Measurements from ENCODE around the gene PHLDB2. TPM values are rescaled to one million over a fixed set of nuclear protein-coding genes. Genes with fewer than 3 reads are reported as not detected.
A peak's percentile ranks its signal among the peaks of the same experiment; 100 is the strongest.

The PHLDB2 gene
- total and polyA plus RNA-seq, 2 of the 13 experiments (the other 11 are each of a cell fraction or from before 2014, with no cell fraction given): 8.4 to 23.6 TPM

DNA sequence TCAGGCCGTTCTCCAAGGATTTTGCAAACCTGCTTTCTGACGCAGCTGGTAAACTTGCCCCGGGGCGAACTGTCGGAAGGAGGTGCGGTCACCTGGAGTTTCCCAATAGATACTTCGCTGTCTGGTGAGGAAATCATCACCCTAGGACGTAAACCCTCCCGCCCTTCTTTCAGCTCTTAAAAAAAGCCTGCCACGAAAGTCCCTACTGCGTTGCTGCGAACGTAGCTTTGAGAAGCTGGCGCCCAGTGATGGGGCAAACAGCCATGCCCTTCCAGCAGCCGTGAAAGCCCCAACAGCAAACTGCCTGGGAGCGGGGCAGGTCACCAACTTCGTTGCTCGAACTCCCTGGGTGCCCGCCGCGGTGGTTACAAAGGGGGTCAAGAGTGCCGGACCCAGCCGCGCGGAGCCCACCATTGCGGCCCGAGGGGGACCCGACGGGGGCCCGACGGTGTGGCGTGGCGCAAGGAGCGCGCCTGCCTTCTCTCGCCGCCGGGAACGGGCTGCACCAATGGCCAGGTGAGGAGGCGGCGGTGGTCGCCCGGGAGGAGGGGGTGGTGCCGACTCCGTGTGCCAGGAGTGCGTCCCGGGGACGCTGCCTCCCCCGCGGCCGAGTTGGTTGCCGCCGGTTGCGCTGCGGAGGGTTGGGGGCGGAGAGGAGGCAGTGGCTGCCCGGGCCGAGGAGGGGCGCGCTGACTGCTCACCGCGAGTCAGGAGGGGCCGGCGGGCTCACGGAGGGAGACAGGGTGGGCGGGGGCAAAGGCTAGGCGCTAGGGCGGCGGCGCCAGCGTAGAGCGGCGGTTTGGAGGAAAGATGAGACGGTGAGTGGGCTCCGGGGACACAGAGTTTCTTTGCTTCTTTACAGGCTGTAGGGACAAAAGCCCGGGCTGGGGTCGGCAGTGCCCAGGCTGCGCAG lies at the start of gene PHLDB2 (continued):
- TF ChIP-seq ZNF691 (CRISPR knock-in tag; IDR thresholded peaks at IDR 0.05; ENCODE audit: borderline replicate concordance, low read depth): peak; percentile 58; the same call in 1 of the 2 replicates
- TF ChIP-seq, protein P1, sequence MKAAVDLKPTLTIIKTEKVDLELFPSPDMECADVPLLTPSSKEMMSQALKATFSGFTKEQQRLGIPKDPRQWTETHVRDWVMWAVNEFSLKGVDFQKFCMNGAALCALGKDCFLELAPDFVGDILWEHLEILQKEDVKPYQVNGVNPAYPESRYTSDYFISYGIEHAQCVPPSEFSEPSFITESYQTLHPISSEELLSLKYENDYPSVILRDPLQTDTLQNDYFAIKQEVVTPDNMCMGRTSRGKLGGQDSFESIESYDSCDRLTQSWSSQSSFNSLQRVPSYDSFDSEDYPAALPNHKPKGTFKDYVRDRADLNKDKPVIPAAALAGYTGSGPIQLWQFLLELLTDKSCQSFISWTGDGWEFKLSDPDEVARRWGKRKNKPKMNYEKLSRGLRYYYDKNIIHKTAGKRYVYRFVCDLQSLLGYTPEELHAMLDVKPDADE (CRISPR knock-in tag; IDR thresholded peaks at IDR 0.05): no peak
- peak; percentile 40; the same call in 1 of the 2 replicates for TF ChIP-seq DNMT1 (CRISPR knock-in tag; IDR thresholded peaks at IDR 0.05)
- TF ChIP-seq ZNF883 (CRISPR knock-in tag; IDR thresholded peaks at IDR 0.05; ENCODE audit: not compliant biosample characterization): peak; percentile 60
- TF ChIP-seq ZNF644 (CRISPR knock-in tag; IDR thresholded peaks at IDR 0.05; ENCODE audit: low read depth): no peak
- peak; percentile 24; the same call in 1 of the 2 replicates for TF ChIP-seq AHR (CRISPR knock-in tag; IDR thresholded peaks at IDR 0.05)
- TF ChIP-seq ASH2L (IDR thresholded peaks at IDR 0.05; ENCODE audit: insufficient read length, low read depth, low read length): peak; percentile 86
- no peak for TF ChIP-seq ZNF781 (CRISPR knock-in tag; IDR thresholded peaks at IDR 0.05; ENCODE audit: borderline replicate concordance, not compliant biosample characterization)
- TF ChIP-seq ZBTB21 (CRISPR knock-in tag; IDR thresholded peaks at IDR 0.05): no peak
- peak; percentile 20; the same call in 1 of the 2 replicates for TF ChIP-seq HOXA3 (CRISPR knock-in tag; IDR thresholded peaks at IDR 0.05)
- TF ChIP-seq PAWR (CRISPR knock-in tag; IDR thresholded peaks at IDR 0.05; ENCODE audit: borderline replicate concordance): 0 out of 2 replicates have a peak, but pooled peaks have one; percentile 46
- TF ChIP-seq WIZ (CRISPR knock-in tag; IDR thresholded peaks at IDR 0.05): peak; percentile 39; the same call in 1 of the 2 replicates
- TF ChIP-seq SP1 (IDR thresholded peaks at IDR 0.05): no peak
- TF ChIP-seq SP1 (CRISPR knock-in tag; IDR thresholded peaks at IDR 0.05): peak; percentile 14; the same call in 1 of the 2 replicates
- TF ChIP-seq KDM2A (CRISPR knock-in tag; IDR thresholded peaks at IDR 0.05; ENCODE audit: borderline replicate concordance, low read depth): peak; percentile 85; the same call in 1 of the 2 replicates
